A673 (cell line): Measurements from ENCODE around the gene PARD6B. TPM values are rescaled to one million over a fixed set of nuclear protein-coding genes. Genes with fewer than 3 reads are reported as not detected.

Source experiments
- BruUV-seq: library from RNA; stranded (reverse); fragments of 400-500 nt; replicated peaks from 2 replicates; lab custom pipeline; 2021; lab: Mats Ljungman, UMichigan
- CTCF ChIA-PET: fragments of 300-600 bp; sonication (Branson Sonifier 250); formaldehyde crosslinking; loops from one replicate; lab custom pipeline; 2022; ENCODE audit warnings: antibody characterized with exemption; lab: Charles Lee
- POLR2A ChIA-PET: fragments of 300-600 bp; sonication (Branson Sonifier 250); formaldehyde crosslinking; loops from one replicate; lab custom pipeline; 2022; ENCODE audit warnings: antibody characterized with exemption; ENCODE audit not compliant: low non-redundant PET; lab: Charles Lee
- DNase-seq: peaks from one replicate; pipeline ENCODE4 v3.0.0-alpha.2; 2015; ENCODE audit warnings: low spot score
- H3K27ac ChIP-seq: fragments of 200-600 bp; sonication (generic); 2 replicates; pipeline ENCODE4 v1.5.1; 2016; ENCODE audit warnings: mixed run types, low read depth, mild to moderate bottlenecking, mixed read lengths, antibody characterized with exemption, low read length; ENCODE audit not compliant: poor library complexity, severe bottlenecking
- H3K27me3 ChIP-seq: fragments of 200-600 bp; sonication (generic); replicated peaks from 2 replicates; pipeline ENCODE4 v1.6.1; 2017; ENCODE audit warnings: mixed run types, low read depth, mild to moderate bottlenecking, mixed read lengths, antibody characterized with exemption, low read length; ENCODE audit not compliant: insufficient read depth, poor library complexity
- H3K36me3 ChIP-seq: fragments of 200-600 bp; sonication (generic); 2 replicates; pipeline ENCODE4 v1.6.1; 2016; ENCODE audit warnings: mixed run types, mild to moderate bottlenecking, mixed read lengths, antibody characterized with exemption, low read length; ENCODE audit not compliant: insufficient read depth, poor library complexity, severe bottlenecking
- H3K4me1 ChIP-seq: fragments of 200-600 bp; sonication (generic); 2 replicates; pipeline ENCODE4 v1.6.1; 2017; ENCODE audit warnings: mixed run types, mild to moderate bottlenecking, mixed read lengths, antibody characterized with exemption, low read length; ENCODE audit not compliant: insufficient read depth, poor library complexity, severe bottlenecking
- H3K4me3 ChIP-seq: fragments of 200-600 bp; sonication (generic); 2 replicates; pipeline ENCODE4 v1.5.1; 2016; ENCODE audit warnings: low read depth, mixed run types, mild to moderate bottlenecking, mixed read lengths, low read length; ENCODE audit not compliant: poor library complexity, severe bottlenecking
- H3K9me3 ChIP-seq: fragments of 200-600 bp; sonication (generic); 2 replicates; pipeline ENCODE4 v1.6.1; 2016; ENCODE audit warnings: mixed run types, low read depth, mild to moderate bottlenecking, mixed read lengths, antibody characterized with exemption, low read length; ENCODE audit not compliant: poor library complexity, severe bottlenecking
- CTCF ChIP-seq: fragments of 300-800, 200-600 bp; sonication (generic); conservative IDR thresholded peaks from 2 replicates; pipeline ENCODE4 v1.5.1; 2017; ENCODE audit warnings: low read depth, mild to moderate bottlenecking, antibody characterized with exemption, low read length, moderate library complexity, mixed read lengths
- EZH2 ChIP-seq: fragments of 200-600 bp; sonication (generic); IDR thresholded peaks from 2 replicates; pipeline ENCODE4 v1.6.1; 2017; ENCODE audit warnings: borderline replicate concordance, low read depth, mild to moderate bottlenecking, mixed read lengths, antibody characterized with exemption, low read length; ENCODE audit not compliant: poor library complexity, severe bottlenecking
- intact Hi-C: fragments of 100-400 bp; cut with micrococcal nuclease; formaldehyde crosslinking; loops from one replicate; pipeline ENCODE4 v1.10.0; 2022; ENCODE audit not compliant: unreplicated experiment
- total RNA-seq: library from RNA; stranded (reverse); gene quantifications from 2 replicates; pipeline ENCODE4 v1.2.3, GENCODE V29; 2021

The PARD6B gene
- total RNA-seq, 1 experiment from 2014 or later: 28.1 TPM

GRCh38 chr20:50801747-50802125 lies 70.4 kb downstream of the PARD6B start:
- Histone ChIP-seq H3K27me3 (no peaks in the 10 kb centered on the region), H3K27ac (no peak overlapping the region), H3K36me3 (no peaks in the 10 kb centered on the region), H3K4me3 (no peak overlapping the region), H3K9me3 (no peaks in the 10 kb centered on the region), H3K4me1 (no peaks in the 10 kb centered on the region)
- no peak for DNase-seq
- ChIA-PET CTCF (interaction anchor here (0.5 kb wide), 1 partner anchor 8 kb away, joined by 6 read pairs; no protein-coding TSS in a partner anchor), POLR2A (interaction anchor here (0.8 kb wide), 1 partner anchor 83 kb away, joined by 3 read pairs; no protein-coding TSS in a partner anchor)
- intact Hi-C loops: no loop called here
- no peak for TF ChIP-seq EZH2
- TF ChIP-seq CTCF: no peak
- no TSS peak for BruUV-seq

DNA sequence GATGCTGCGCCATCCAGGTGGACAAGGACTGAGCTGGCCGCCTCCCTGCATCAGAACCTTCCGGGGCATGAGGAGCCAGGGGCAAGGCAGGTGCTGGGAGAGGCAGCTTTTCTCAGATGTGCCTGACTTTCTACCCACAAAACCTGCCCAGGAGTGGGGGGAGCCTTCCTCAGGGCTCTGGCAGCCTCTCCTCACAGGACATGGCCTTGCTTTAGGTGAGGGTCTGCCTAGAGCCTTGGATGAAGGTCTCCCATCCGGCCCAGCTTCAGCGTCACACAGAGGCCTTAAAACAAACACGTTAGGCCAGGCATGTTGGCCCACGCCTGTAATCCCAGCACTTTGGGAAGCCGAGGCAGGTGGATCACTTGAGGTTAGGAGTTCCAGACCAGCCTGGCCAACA lies 70.9 kb downstream of the PARD6B start:
- CTCF ChIA-PET: no interaction called here
- no peak overlapping the region for H3K27ac ChIP-seq
- POLR2A ChIA-PET: interaction anchor here (0.8 kb wide), 1 partner anchor 83 kb away, joined by 3 read pairs; no protein-coding TSS in a partner anchor
- no peaks in the 10 kb centered on the region for H3K27me3 ChIP-seq
- no peak overlapping the region for H3K4me3 ChIP-seq
- BruUV-seq: no TSS peak
- intact Hi-C loops: no loop called here
- no peak for DNase-seq
- H3K36me3 ChIP-seq: no peaks in the 10 kb centered on the region
- no peaks in the 10 kb centered on the region for H3K4me1 ChIP-seq
- TF ChIP-seq CTCF: no peak
- TF ChIP-seq EZH2: no peak
- no peaks in the 10 kb centered on the region for H3K9me3 ChIP-seq

- no peak overlapping the region for H3K27ac ChIP-seq
- intact Hi-C loops: no loop called here
- TF ChIP-seq CTCF: no peak
- no peaks in the 10 kb centered on the region for H3K27me3 ChIP-seq
- CTCF ChIA-PET: no interaction called here
- DNase-seq: no peak
- no peaks in the 10 kb centered on the region for H3K9me3 ChIP-seq
- H3K4me3 ChIP-seq: no peak overlapping the region
- no peaks in the 10 kb centered on the region for H3K36me3 ChIP-seq
- no peaks in the 10 kb centered on the region for H3K4me1 ChIP-seq
- POLR2A ChIA-PET: no interaction called here
- no TSS peak for BruUV-seq
These were observed 73.3 kb downstream of the PARD6B start for GRCh38 chr20:50804437-50805348.
